ENCODE results near the gene EDIL3. TPM values are rescaled to one million over a fixed set of nuclear protein-coding genes. Genes with fewer than 3 reads are reported as not detected.

The EDIL3 gene
- total RNA-seq, 1 experiment from 2014 or later: not detected

GRCh38 chr5:84202136-84202535 is 182.5 kb downstream of the EDIL3 start:
- no peak overlapping the region for H3K27ac Mint-ChIP-seq (ENCODE audit: low read depth, unreplicated experiment)
- no TSS peak for BruUV-seq (replicated peaks)
- TF ChIP-seq, protein P1, sequence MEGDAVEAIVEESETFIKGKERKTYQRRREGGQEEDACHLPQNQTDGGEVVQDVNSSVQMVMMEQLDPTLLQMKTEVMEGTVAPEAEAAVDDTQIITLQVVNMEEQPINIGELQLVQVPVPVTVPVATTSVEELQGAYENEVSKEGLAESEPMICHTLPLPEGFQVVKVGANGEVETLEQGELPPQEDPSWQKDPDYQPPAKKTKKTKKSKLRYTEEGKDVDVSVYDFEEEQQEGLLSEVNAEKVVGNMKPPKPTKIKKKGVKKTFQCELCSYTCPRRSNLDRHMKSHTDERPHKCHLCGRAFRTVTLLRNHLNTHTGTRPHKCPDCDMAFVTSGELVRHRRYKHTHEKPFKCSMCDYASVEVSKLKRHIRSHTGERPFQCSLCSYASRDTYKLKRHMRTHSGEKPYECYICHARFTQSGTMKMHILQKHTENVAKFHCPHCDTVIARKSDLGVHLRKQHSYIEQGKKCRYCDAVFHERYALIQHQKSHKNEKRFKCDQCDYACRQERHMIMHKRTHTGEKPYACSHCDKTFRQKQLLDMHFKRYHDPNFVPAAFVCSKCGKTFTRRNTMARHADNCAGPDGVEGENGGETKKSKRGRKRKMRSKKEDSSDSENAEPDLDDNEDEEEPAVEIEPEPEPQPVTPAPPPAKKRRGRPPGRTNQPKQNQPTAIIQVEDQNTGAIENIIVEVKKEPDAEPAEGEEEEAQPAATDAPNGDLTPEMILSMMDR (IDR thresholded peaks at IDR 0.05; ENCODE audit: unreplicated experiment): no peak

DNA sequence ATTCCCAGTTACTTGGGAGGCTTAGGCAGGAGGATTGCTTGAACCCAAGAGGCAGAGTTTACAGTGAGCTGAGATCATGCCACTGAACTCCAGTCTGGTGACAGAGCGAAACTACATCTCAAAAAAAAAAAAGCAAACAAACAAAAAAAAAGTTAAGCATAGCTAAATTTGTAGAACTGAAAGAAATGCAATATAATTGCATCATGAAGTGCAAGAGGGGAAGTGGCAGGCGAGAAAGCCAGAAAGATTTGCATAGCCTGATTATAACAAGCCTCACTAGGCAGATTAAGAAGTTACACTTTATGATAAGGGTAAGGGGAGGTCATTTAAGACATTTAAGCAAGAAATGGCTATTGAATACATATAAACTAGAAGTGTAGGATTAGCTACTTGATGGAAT is 187.1 kb downstream of the EDIL3 start:
- Mint-ChIP-seq H3K4me1 (ENCODE audit: insufficient read depth, unreplicated experiment) (no peaks in the 10 kb centered on the region), H3K9me3 (ENCODE audit: unreplicated experiment) (no peaks in the 10 kb centered on the region), H3K27me3 (ENCODE audit: insufficient read depth, unreplicated experiment) (peaks cover 47% of the 10 kb centered on the region), H3K36me3 (ENCODE audit: insufficient read depth, unreplicated experiment) (no peaks in the 10 kb centered on the region), H3K27ac (ENCODE audit: low read depth, unreplicated experiment) (no peak overlapping the region), H3K4me3 (ENCODE audit: unreplicated experiment) (no peak overlapping the region)
- no TSS peak for BruUV-seq (replicated peaks)
- ChIA-PET POLR2A (no interaction called here), CTCF (interaction anchor here (0.6 kb wide), 1 partner anchor 443 kb away, joined by 3 read pairs; no protein-coding TSS in a partner anchor)
- TF ChIP-seq, protein P1 (IDR thresholded peaks at IDR 0.05; ENCODE audit: unreplicated experiment): no peak
- DNase-seq (ENCODE audit: unreplicated experiment): no peak
- intact Hi-C loops (cut with micrococcal nuclease): no loop called here

More at GRCh38 chr5:84202136-84202535, 182.5 kb downstream of the EDIL3 start:
- CTCF ChIA-PET: no interaction called here
- H3K4me3 Mint-ChIP-seq (ENCODE audit: unreplicated experiment): no peak overlapping the region
- POLR2A ChIA-PET: no interaction called here
- H3K9me3 Mint-ChIP-seq (ENCODE audit: unreplicated experiment): no peaks in the 10 kb centered on the region
- peaks cover 40% of the 10 kb centered on the region for H3K27me3 Mint-ChIP-seq (ENCODE audit: insufficient read depth, unreplicated experiment)
- no peaks in the 10 kb centered on the region for H3K36me3 Mint-ChIP-seq (ENCODE audit: insufficient read depth, unreplicated experiment)
- no peak for DNase-seq (ENCODE audit: unreplicated experiment)
- no peaks in the 10 kb centered on the region for H3K4me1 Mint-ChIP-seq (ENCODE audit: insufficient read depth, unreplicated experiment)
- intact Hi-C loops (cut with micrococcal nuclease): no loop called here

GRCh38 chr5:84191281-84191680 is 193.4 kb downstream of the EDIL3 start:
- ChIA-PET CTCF (interaction anchor here (0.6 to 1.0 kb wide), 2 partner anchors 8 to 9 kb away, joined by 4 to 7 read pairs; no protein-coding TSS in a partner anchor), POLR2A (no interaction called here)
- Mint-ChIP-seq H3K4me1 (ENCODE audit: insufficient read depth, unreplicated experiment) (no peaks in the 10 kb centered on the region), H3K9me3 (ENCODE audit: unreplicated experiment) (no peaks in the 10 kb centered on the region), H3K27me3 (ENCODE audit: insufficient read depth, unreplicated experiment) (peaks cover 49% of the 10 kb centered on the region), H3K27ac (ENCODE audit: low read depth, unreplicated experiment) (no peak overlapping the region), H3K4me3 (ENCODE audit: unreplicated experiment) (no peak overlapping the region), H3K36me3 (ENCODE audit: insufficient read depth, unreplicated experiment) (no peaks in the 10 kb centered on the region)
- DNase-seq (ENCODE audit: unreplicated experiment): no peak
- intact Hi-C loops (cut with micrococcal nuclease): no loop called here
- TF ChIP-seq, protein P1 (IDR thresholded peaks at IDR 0.05; ENCODE audit: unreplicated experiment): no peak
- BruUV-seq (replicated peaks): no TSS peak

- BruUV-seq (replicated peaks): no TSS peak
- intact Hi-C loops (cut with micrococcal nuclease): no loop called here
- Mint-ChIP-seq H3K27me3 (ENCODE audit: insufficient read depth, unreplicated experiment) (peaks cover 80% of the 10 kb centered on the region), H3K4me1 (ENCODE audit: insufficient read depth, unreplicated experiment) (no peaks in the 10 kb centered on the region), H3K27ac (ENCODE audit: low read depth, unreplicated experiment) (no peak overlapping the region), H3K36me3 (ENCODE audit: insufficient read depth, unreplicated experiment) (no peaks in the 10 kb centered on the region), H3K4me3 (ENCODE audit: unreplicated experiment) (no peak overlapping the region), H3K9me3 (ENCODE audit: unreplicated experiment) (no peaks in the 10 kb centered on the region)
- POLR2A ChIA-PET: no interaction called here
- no peak for DNase-seq (ENCODE audit: unreplicated experiment)
- TF ChIP-seq, protein P1 (IDR thresholded peaks at IDR 0.05; ENCODE audit: unreplicated experiment): no peak
- CTCF ChIA-PET: no interaction called here
These were observed 199.8 kb downstream of the EDIL3 start for GRCh38 chr5:84184857-84185256.
